Coronary artery (tissue), 2 donors: Measurements from ENCODE around the gene LHFPL5.

Experiments used
- DNase-seq: peaks from one replicate; pipeline ENCODE4 v3.0.0-alpha.2; 2017; ENCODE audit warnings: low spot score
- H3K27ac ChIP-seq, 2 donors: fragments of 200-600 bp; sonication (generic); one replicate each; pipeline ENCODE4 v1.5.1; 2016 to 2019
- H3K4me3 ChIP-seq: fragments of 200-600 bp; sonication (generic); 2 replicates; pipeline ENCODE4 v1.5.1; 2016; ENCODE audit warnings: mild to moderate bottlenecking, moderate library complexity
- TF ChIP-seq, protein P1 (sequence below): fragments of 200-600 bp; sonication (generic); IDR thresholded peaks from one replicate; pipeline ENCODE4 v1.5.1; 2019; ENCODE audit warnings: antibody characterized with exemption

LHFPL5 gene

GRCh38 chr6:35804996-35805736 lies at the start of gene LHFPL5:
TSS of gene LHFPL5 (plus strand) at chr6:35805352. CDS start at chr6:35805671, 319 bp downstream.
- TF ChIP-seq, protein P1, sequence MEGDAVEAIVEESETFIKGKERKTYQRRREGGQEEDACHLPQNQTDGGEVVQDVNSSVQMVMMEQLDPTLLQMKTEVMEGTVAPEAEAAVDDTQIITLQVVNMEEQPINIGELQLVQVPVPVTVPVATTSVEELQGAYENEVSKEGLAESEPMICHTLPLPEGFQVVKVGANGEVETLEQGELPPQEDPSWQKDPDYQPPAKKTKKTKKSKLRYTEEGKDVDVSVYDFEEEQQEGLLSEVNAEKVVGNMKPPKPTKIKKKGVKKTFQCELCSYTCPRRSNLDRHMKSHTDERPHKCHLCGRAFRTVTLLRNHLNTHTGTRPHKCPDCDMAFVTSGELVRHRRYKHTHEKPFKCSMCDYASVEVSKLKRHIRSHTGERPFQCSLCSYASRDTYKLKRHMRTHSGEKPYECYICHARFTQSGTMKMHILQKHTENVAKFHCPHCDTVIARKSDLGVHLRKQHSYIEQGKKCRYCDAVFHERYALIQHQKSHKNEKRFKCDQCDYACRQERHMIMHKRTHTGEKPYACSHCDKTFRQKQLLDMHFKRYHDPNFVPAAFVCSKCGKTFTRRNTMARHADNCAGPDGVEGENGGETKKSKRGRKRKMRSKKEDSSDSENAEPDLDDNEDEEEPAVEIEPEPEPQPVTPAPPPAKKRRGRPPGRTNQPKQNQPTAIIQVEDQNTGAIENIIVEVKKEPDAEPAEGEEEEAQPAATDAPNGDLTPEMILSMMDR, result no peak
- DNase-seq, result no peak
- peak within 1 kb of the TSS; percentile 18 for H3K4me3 ChIP-seq
- no peak within 1 kb of the TSS for H3K27ac ChIP-seq

- DNase-seq, result no peak
- H3K27ac ChIP-seq, result no peak overlapping the region
- no peak overlapping the region for H3K4me3 ChIP-seq
- TF ChIP-seq, protein P1, result no peak
Measured at GRCh38 chr6:35757456-35758123, 47.6 kb upstream of the LHFPL5 start.

DNA sequence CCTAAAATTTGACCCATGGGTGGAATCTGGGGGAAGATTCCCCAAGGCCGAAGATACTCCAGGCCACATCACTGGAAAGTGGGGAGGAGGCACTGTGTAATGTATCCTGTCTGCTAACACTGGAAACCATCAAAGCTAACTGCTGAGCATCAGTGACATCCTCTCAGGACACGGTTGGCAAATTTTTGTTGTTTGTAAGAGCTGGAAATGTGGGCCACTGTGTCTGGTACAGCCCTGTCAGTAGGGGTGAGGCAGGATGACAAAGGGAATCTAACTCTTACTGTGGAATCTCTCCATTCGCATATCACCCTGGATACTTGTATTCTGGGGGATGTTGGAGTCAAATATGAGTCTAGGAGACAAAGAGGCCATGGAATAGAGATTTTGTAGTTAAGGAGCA lies 45.7 kb upstream of the LHFPL5 start:
- no peak overlapping the region for H3K27ac ChIP-seq
- H3K4me3 ChIP-seq, result no peak overlapping the region
- TF ChIP-seq, protein P1, result no peak
- no peak for DNase-seq

DNA sequence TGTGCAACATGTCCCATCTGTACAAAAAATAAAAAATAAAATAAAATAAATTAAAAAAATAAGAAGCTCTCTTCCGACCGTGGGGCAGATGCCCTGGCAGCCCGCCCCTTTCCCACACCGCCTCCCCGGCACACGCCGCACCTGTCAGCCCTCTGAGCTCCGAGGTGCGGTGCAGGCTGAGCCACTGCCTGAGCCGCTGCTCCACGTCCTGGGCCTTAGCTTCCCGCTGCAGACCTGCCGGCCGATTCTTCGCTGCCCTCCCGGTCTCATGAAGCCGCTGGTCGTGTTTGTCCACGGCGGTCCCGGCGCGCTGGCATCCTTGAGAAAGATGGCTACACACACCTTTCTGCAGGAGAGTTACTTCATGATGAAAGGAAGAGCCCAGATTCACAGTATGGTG lies 39.4 kb upstream of the LHFPL5 start:
- DNase-seq, result no peak
- Histone ChIP-seq H3K27ac (no peak overlapping the region), H3K4me3 (no peak overlapping the region)
- TF ChIP-seq, protein P1, result no peak

GRCh38 chr6:35769211-35769610 lies 35.9 kb upstream of the LHFPL5 start:
- TF ChIP-seq, protein P1, result no peak
- no peak for DNase-seq
- H3K27ac ChIP-seq, result no peak overlapping the region
- H3K4me3 ChIP-seq, result no peak overlapping the region

GRCh38 chr6:35771343-35771627 lies 33.9 kb upstream of the LHFPL5 start:
- no peak overlapping the region for H3K27ac ChIP-seq
- no peak overlapping the region for H3K4me3 ChIP-seq
- DNase-seq, result no peak
- TF ChIP-seq, protein P1, result no peak
